GM19238 (cell line): ENCODE results near the gene ARL8A.
A peak's percentile ranks its signal among the peaks of the same experiment; 100 is the strongest.
"Not testable (repeated sequence)": the region's sequence is repeated elsewhere in the genome, so short reads cannot be mapped to it uniquely, and the experiment has no call there.

Experiments used
- DNase-seq: peaks from one replicate; pipeline ENCODE4 v3.0.0; 2011; ENCODE audit warnings: low spot score; ENCODE audit not compliant: insufficient read length

Gene ARL8A

DNA sequence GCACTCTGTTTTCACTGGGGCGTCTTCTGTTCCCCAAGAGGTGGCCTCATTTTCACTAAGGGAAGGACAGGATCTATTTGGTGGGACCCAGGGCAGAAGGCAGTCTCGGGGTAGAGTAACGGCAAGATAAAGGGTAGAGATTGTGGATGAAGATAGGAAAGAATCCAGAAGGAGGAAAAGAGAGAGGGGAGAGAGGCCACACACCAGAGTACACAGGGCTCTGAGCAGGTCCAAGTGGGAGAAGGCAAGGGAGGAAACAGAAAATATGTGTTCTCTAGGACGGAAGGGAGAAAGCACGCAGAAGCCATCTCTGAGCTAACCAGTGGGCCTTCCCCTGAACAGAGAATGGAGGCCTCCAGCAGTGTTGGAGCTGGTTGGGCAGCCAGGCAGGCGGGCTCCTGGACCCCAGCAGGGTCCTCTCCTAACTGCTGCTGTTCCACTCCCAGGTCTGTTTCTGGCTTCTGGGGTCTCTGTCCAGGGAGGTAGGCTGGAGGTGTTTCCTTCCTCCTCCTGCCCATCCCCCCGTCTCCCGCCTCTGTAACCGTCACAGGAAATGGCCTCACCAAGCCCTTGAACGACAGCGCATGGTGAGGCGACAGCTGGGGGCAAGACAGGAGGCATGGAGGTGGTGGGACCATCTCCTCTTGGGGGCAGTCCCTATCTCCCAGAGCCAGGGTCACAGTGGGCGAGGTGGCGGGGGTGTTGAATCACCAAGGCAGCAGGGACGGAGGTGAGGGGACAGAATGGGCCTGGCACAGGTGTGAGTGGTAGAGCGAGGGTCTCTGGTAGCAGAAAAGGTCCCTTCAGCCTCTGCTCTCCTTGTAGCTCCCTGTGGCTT is 15.2 kb upstream of the ARL8A start:
- DNase-seq: peak; percentile 58

DNA sequence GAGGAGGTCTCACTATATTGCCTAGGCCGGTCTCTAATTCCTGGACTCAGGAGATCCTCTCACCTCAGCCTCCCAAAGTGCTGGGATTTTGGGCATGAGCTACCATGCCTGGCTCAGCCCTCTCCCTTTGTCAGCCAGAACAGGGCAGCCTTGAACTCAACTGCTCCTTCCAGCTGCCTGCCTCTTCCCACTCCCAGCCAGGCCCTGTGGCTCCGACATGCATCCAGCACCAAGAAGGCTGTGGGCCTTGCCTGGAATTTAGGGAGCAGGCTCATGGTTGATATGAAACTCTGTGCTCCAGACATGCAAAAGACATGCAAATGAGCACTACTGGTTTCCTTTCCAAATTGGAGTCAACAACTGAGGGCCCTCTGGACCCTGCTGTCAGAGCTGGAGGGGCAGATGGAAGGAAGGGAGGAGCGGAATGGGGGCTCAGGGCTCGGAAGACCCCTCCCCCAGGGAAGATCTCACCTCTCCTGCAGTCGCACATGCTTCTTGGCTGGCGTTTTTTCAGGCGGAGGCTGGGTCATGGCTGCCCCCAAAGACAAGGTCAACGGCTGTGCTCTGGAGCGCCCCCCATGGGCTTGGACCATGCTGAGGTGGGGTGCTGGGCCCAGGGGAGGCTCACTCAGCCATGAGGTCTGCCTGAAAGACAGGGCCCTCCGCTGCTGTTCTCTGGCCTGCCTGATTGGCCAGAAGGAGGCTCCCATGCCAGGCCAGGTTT is 14.4 kb upstream of the ARL8A start:
- peak; percentile 36 for DNase-seq

DNA sequence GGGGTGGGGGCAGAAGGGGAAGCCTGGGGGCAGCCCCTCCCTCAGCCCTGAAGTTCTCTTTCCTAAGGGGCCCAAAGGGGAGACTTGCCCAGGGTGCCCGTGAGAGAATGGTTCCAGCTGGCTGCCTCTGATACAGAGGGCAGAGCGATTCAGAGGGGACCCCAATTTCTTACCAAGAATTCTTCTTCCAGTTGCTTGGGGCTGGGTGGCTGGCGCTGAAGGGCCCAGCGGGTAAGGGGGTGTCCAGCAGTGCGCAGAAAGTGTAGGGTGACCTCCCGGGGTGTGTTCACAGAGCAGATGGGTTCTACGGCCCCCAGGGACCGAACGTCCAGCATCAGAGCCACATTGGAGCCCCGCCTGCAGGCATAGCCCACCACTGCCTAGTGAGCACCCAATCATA is 13.4 kb upstream of the ARL8A start:
- no peak for DNase-seq

DNA sequence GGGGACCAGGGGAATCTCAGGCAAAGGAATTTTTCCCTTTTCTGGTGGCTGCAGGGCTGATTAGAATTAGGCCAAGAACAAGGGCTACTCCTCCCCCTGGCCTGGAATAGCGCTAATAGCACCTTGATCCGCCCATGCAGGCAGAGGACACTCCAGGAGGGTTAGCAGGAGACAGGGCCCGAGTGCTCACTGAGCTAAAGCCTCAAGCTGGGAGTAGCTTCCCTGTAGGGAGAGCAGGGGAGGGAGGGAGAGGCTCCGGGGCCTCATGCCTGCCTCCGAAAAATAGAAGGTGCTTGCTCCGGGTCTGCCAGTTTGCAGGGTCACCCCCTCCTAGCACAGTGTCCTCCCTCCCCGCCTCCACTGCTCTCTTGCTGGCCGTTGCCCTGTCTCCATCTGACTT is 12.1 kb upstream of the ARL8A start:
- DNase-seq: no peak

DNA sequence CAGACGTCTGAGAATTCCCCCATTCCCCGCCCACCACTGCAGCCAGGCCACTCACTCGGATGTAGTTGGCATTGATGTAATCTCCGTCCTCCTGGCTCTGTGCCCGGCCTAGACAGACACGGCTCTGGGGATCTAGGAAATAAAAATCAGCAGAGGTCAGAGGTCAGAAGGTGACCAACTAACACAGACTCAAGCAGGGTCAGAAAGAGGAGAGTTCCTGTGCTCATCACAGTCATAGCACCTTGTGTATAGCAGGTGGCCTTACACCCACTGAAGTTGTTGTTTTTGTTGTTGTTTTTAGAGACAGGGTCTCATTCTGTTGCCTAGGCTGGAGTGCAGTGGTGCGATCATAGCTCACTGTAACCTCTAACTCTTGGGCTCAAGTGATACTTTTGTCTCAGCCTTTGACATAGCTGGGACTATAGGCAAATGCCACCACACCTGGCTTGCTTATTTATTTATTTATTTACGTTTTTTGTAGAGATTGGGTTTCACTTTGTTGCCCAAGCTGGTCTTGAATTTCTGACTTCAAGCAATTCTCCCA is 11.0 kb upstream of the ARL8A start:
- no peak for DNase-seq

DNA sequence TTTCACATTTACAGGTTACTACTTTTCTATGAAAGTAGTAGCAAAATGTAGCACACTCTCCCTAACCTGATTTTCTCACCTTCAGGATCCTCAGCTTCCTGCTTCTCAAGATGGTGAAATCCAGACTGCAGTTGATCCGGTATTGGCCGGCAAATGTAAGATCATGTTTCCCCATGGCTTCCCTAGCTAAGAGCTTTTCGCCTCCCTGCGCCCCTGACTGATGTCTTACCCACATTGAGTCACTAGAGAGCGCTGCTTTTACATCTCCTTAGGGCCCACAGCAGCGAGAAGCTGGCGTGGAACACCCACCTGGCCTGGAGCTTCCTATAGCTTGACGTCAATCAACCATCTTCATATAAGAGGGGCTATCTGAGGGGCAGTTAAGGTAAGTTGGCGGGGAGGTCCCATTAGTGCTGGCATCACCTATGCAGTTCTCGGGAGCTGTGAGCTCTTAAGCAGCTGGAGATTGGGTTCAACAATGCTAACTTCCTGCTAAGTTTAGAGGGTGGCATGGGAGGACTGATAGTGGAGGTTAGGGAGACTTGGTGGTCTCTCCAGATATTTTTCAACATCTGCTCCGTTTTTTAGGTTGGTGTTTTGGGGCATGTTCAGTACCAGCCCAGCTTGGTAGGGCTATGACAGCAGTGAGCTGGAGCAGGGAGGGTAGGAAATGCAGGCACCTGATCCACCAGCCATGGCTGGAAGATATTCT is 10.4 kb upstream of the ARL8A start:
- no peak for DNase-seq

DNA sequence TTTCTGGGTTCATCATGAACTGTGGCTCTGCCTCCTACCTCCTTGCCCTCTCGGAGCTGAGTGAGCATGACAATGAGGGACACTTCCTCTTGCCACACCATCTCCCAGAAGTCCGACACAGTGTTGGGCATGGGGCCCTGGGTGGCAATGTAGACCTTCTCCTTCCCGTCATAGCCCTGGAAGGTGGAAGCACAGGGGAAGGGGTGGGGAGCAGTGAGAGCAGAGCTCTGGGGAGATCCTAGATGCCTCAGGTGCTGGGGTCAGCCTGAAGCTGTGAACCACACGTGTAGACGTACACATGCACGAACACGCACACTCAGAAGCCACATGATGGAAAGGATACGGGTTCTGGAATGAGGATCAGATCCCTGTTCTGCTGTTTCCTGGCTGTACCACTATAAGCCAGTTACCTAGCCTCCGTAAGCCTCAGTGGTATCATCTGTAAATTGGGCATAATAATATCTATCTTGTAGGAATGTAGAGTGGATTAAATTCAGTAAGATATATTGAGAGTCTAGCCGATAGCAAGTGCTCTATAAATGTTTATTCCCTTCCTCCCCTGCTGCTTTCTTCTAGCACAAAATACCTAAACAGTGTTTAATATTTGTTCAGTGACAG is 9.7 kb upstream of the ARL8A start:
- DNase-seq: no peak

DNA sequence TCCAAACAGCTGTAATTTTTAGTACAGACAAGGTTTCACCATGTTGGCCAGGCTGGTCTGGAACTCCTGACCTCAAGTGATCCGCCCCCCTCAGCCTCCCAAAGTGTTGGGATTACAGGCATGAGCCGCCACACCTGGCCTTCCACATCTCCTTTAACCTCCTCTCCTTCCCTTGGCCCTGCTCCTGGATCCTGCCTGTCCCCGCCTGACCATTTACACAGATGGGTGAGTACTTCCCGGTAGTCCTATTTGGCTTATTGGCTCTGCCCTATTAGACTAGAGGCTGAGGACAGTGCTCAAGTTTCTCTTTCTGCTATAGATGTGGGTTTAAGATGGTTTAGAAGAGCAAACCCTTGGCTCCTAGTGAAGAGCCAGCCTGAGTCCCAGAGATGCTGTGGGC is 8.7 kb upstream of the ARL8A start:
- no peak for DNase-seq

DNA sequence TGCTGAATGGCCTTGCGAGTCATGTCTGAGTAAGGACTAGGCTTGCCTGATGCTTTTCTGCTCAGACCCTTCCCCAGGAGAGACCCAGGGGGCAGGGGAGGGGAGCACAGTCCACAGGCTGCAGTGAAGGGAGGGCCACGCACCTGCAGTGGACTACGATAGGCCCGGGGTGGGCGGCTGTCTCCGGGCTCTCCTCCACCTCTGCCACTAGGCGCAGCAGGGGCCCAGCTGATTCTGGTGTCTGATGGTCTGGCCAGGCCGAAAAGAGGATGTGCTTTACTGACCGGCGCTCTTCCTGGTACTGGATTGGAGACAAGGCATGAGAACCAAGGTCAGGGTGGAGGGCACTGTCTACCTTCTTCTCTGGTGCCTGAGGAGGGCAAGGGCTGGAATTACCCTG is 7.9 kb upstream of the ARL8A start:
- no peak for DNase-seq

DNA sequence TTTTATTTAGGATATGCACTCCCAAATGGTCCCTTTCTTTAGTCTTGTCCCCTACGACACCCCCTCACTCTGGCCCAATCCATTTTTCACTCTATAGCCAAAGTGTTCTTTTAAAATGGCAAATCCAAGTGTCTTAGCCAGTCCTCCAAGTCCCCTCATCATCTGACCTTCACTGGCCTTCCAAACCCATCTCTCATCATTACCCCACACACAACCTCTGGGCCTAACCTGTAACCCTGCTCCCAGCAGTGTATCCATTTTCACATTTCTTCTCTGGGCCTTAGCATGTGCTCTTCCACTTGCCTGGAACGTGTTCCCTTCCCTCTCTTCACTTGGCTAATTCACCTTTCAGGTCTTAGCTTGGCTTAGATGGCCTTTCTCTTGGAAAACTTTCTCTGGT is 6.5 kb upstream of the ARL8A start:
- DNase-seq: no peak

DNA sequence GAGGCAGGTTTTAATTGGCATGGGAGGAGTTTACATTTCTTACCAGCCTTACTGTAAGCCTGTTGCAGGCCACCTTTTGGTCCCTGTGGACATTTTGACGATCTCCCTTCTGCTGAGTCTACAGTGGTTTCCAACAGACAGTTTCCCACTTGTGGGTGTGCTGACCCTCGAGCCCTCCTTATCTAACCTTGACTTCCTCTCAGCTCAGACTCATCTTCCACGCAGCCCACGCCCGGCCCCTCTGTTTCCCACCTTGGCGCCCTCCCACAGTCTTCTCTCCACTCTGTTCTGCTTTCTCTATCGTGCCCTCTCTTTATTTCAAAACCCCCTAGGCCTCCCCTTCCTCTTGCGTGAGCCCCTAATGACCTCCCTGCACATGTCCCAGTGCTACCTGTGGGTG is 6.1 kb upstream of the ARL8A start:
- no peak for DNase-seq

DNA sequence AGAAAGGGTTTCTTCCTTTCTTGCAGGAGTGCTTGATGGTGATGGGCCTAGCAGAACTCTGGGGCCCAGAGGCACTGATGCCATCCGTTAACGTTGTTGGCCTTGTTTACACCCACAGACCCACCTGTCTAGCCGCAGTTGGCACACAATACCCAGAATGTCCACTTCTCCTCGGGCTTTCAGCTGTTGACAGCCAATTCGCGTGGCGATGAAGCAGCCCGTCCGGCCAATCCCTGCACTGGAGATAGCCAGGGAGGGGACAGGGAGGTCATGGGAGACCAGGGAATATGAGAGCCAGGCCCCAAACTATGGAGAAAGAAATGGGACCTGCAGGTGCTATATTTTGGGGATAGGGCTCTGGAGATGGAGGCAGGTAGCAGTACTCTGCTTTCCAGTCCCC is 5.7 kb upstream of the ARL8A start:
- DNase-seq: no peak

DNA sequence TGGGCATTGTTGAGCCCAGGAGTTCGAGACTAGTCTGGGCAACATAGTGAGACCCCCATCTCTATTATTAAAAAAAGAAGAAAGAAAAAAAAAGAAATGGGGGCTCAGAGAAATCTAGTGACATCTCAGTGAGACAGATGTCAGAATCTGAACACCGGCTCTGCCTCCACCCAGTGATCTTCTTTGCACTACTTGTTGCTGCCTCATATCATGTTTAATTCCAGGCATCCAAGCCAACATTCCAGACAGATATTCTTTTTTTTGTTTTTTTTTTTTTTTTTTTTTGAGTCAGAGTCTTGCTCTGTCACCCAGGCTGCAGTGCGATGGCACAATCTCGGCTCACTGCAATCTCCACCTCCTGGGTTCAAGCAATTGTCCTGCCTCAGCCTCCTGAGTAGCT is 5.0 kb upstream of the ARL8A start:
- DNase-seq: no peak

DNA sequence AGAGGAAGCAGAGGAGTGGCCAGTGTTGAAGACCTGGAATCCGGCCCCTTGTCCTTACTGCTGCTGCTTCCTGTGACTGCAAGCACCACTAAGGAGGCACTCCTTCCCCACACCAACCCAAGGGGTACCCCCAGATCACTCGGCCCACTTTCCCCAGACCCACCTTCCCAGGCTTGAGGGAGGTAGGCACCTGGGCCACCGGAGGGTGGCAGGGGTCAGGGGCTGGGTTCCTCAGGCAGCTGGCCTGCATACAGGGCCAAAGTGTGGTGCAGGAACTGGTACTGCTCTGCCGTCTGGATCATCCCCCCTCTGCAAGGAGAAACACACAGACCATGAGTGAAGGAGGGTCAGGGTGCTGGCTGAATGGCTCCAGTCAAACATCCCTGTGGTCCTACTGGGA is 3.9 kb upstream of the ARL8A start:
- DNase-seq: no peak

DNA sequence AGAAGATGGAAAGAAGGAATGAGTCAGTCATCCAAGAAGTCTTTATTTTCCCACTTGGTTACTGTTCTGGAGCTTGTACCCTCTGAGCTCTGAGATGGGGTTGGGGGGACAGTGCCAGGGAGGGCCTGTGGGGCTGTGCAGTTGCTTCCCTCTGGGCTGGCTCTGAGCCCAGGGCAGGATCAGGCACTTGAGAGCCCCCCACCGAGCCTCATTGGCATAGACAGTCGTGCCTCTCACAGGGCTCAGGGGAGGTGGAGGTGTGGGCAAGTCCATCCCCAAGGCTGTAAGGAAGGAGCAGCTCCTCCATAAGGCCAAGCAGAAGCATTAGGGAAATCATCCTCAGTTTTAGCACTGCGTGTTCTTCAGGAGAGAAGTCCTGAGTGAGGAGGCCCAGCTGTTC is 2.5 kb upstream of the ARL8A start:
- DNase-seq: no peak

DNA sequence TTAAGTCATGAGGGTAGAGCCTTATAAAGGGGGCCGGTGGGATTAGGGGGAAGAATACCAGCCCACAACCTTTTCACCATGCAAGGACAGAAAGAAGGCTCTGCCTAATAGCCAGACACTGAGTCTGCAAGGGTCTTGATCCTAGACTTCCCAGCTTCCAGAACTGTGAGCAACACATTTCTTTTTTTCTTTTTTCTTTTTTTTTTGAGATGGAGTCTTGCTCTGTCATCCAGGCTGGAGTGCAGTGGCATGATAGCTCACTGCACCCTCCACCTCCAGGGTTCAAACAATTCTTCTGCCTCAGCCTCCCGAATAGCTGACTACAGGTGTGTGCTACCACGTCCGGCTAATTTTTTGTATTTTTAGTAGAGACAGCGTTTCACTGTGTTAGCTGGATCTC is 1.7 kb upstream of the ARL8A start:
- DNase-seq: no peak

DNA sequence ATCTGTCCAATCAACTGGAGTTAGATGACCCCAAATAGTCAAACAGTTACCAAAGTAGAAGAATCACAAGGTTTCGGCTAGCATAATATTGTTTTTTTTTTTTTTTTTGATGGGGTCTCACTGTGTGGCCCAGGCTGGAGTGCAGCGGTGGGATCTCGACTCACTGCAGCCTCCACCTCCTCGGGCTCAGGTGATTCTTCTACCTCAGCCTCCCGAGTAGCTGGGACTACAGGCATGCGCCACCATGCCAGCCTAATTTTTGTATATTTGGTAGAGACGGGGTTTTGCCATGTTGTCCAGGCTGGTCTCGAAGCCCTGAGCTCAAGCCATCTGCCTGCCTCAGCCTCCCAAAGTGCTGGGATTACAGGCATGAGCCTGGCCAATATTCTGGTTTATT is 1.2 kb upstream of the ARL8A start:
- not testable (repeated sequence) for DNase-seq

DNA sequence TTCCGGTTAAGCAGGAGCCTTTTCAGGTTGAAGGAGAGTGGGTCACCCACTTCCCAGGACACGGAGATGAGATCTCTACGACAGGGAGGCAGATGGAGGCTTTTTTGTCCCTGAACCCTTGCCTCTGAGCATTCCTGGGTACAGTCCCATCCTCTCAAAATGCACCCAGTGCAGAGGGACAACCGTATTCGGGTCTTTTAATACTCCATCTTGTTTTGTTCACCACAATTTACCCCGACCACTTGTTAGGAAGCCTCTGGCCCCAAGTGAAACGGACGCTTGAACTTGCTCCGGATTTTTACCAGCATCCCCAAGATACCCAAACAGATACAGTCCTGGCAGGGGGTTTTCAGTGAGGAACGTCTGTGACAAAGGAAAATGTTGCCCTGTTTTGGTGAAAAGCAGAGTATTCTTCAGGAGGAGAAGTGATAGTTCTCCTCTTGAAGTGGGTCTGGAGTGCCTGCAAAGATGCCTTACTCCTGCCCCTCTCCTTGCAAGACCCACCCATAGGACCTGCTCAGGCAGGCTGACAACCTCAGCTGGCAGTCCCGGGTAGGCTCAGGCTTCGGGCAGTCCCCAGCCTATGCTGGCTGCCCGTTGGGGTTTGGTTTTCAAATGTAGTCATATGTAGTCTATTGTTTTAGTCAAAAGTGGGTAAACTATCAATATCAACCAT is 669 bp upstream of the ARL8A start:
- no peak for DNase-seq

DNA sequence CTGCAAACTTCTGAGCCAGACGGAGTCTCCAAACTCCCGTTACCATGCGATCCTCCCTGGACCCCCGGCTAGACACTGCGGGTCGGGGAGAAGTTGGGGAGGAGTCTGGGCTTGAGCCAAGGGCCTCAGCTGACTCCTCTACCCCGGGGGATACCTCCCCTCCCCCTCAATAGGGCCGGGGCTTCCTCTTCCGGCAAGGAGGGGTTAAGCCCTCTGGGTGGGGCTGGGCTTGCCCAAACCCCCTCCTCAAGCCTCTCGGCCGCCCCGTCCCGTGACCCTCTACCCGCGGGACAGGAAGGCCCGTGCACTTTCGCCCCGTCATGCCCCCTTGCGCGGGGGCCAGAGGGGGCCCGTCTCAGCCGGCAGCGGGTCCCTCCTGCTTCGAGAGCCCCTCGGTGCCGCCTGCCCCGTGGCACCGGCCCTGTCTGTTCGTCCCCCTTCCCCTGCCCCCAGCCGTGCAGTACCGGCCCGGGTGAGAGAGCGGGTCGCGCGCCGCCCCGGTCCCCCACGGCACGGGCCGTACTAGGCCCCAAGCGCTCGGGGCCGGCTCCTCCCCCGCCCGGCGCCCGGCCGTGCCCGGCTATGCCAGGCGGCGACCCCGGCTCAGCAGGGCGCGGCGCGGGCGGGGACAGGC is 652 bp downstream of the ARL8A start:
- peak; percentile 80 for DNase-seq

DNA sequence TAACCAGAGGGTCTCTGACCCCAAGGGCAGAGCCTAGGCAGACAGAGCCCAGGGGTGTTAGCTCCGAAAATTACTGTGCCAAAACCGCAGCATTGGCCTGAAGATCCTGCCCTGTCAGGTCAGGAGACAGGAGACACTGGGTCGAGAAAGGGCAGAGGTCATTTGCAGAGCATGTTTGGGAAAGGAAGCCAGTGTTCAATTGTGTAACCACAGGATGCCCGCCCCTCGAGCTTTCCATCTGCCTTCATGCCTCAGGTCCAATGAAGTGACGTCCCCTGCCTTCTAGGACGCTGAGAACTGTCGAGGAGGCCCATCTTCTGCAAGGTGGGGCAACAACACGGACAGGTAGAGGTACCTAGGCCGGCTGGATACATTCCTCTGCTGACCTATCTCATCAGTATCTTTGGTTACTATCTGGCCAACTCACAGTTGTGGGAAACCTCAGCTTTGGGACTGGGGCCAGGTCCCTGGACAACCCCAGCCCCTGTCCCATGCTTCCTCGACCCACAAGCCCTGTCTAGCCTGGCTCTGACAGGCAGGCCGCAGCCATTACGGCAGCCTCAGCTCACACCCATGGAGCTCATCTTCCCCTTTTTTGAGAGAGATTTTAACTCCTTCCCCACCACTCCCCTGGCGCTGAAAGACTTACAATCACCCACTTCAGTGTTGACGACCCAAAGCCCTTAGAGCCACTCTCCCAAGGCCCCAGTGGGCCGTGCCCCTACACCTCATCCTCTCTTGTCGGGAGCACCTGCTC is 1.3 kb downstream of the ARL8A start:
- no peak for DNase-seq
